Endothelial cell of umbilical vein (primary cell): ENCODE data around the gene KCNH1. TPM values are rescaled to one million over a fixed set of nuclear protein-coding genes. Genes with fewer than 3 reads are reported as not detected.

Experiments used
- BruUV-seq: library from RNA; stranded (reverse); fragments of 400-500 nt; replicated peaks from 2 replicates; lab custom pipeline; 2021; lab: Mats Ljungman, UMichigan
- CTCF ChIA-PET: fragments of 300-600, 350-600 bp; sonication (Branson Sonifier 250); formaldehyde crosslinking; loops from one replicate; lab custom pipeline; 2021; ENCODE audit warnings: antibody characterized with exemption, inconsistent platforms; lab: Charles Lee
- POLR2A ChIA-PET: fragments of 300-600, 350-600 bp; sonication (Branson Sonifier 250); formaldehyde crosslinking; loops from one replicate; lab custom pipeline; 2021; ENCODE audit warnings: antibody characterized with exemption, inconsistent platforms; lab: Charles Lee
- DNase-seq: peaks from one replicate; pipeline ENCODE4 v3.0.0-alpha.2; 2011; ENCODE audit warnings: low read depth, low spot score
- FAIRE-seq: peaks from 2 replicates; lab custom pipeline; 2011; peaks lifted over from hg19 to GRCh38; lab: Jason Lieb, UNC
- H2AFZ ChIP-seq: 2 replicates; pipeline ENCODE4 v1.6.0; 2012; ENCODE audit warnings: low read depth, low read length, control low read depth, inconsistent platforms
- H3K27ac ChIP-seq: 2 replicates; pipeline ENCODE4 v1.5.1; 2011; ENCODE audit warnings: low read depth, mild to moderate bottlenecking, control low read depth, low read length, moderate library complexity; ENCODE audit not compliant: insufficient read depth
- H3K27me3 ChIP-seq, 2 experiments: 2 replicates each; pipeline versions ENCODE4 v1.6.0 to v1.6.1; 2011; ENCODE audit warnings: low read length in 2 of 2, mixed read lengths in 1 of 2; ENCODE audit not compliant: control insufficient read depth in 2 of 2, insufficient read depth in 2 of 2
- H3K36me3 ChIP-seq, 2 experiments: 2 replicates in 1 of 2; 3 replicates in 1 of 2; pipeline ENCODE4 v1.5.1; 2011; ENCODE audit warnings: low read length in 2 of 2, mild to moderate bottlenecking in 1 of 2, moderate library complexity in 1 of 2; ENCODE audit not compliant: control insufficient read depth in 2 of 2, insufficient read depth in 2 of 2; ENCODE audit errors: extremely low read depth in 1 of 2
- H3K4me1 ChIP-seq: 3 replicates; pipeline ENCODE4 v1.5.1; 2011; ENCODE audit warnings: mild to moderate bottlenecking, low read length; ENCODE audit not compliant: control insufficient read depth, insufficient read depth; ENCODE audit errors: extremely low read depth
- H3K4me2 ChIP-seq: 2 replicates; pipeline ENCODE4 v1.6.1; 2011; ENCODE audit warnings: low read length, control low read depth, mixed read lengths; ENCODE audit not compliant: insufficient read depth
- H3K4me3 ChIP-seq, 3 experiments: fragments of 200-600 bp in 1 of 3; sonication (generic), shearing (Covaris generic) in 1 of 3; replicated peaks in 1 of 3; 2 replicates each; pipeline ENCODE4 v1.5.1; 2011 to 2016; ENCODE audit warnings: control low read depth in 3 of 3, low read length in 3 of 3, mild to moderate bottlenecking in 2 of 3, inconsistent platforms in 1 of 3, low read depth in 1 of 3, moderate library complexity in 1 of 3; ENCODE audit not compliant: insufficient read depth in 1 of 3
- H3K79me2 ChIP-seq: 2 replicates; pipeline ENCODE4 v1.6.0; 2012; ENCODE audit warnings: low read length, inconsistent platforms; ENCODE audit not compliant: control insufficient read depth, insufficient read depth
- H3K9ac ChIP-seq: replicated peaks from 2 replicates; pipeline ENCODE3; 2011; ENCODE audit warnings: low read length, control low read depth; ENCODE audit not compliant: insufficient read depth; ENCODE audit errors: extremely low read depth
- H3K9me1 ChIP-seq: replicated peaks from 3 replicates; pipeline ENCODE4 v1.6.0; 2011; ENCODE audit warnings: mild to moderate bottlenecking, low read length; ENCODE audit not compliant: control insufficient read depth, insufficient read depth; ENCODE audit errors: extremely low read depth
- H3K9me3 ChIP-seq: replicated peaks from 2 replicates; pipeline ENCODE4 v1.5.1; 2012; ENCODE audit warnings: low read length, inconsistent platforms; ENCODE audit not compliant: control insufficient read depth, insufficient read depth
- H4K20me1 ChIP-seq: replicated peaks from 2 replicates; pipeline ENCODE3; 2011; ENCODE audit warnings: mild to moderate bottlenecking, low read length; ENCODE audit not compliant: control insufficient read depth, insufficient read depth; ENCODE audit errors: extremely low read depth
- EZH2 ChIP-seq: IDR thresholded peaks from 2 replicates; pipeline ENCODE4 v1.6.1; 2012; ENCODE audit warnings: borderline replicate concordance, low read depth, mild to moderate bottlenecking, moderate library complexity, low read length, inconsistent platforms; ENCODE audit not compliant: severe bottlenecking
- FOS ChIP-seq: IDR thresholded peaks from 2 replicates; pipeline ENCODE4 v1.6.1; 2011; ENCODE audit warnings: mild to moderate bottlenecking, low read length, moderate library complexity, borderline replicate concordance; ENCODE audit not compliant: insufficient read depth
- GATA2 ChIP-seq: IDR thresholded peaks from 2 replicates; pipeline ENCODE4 v1.7.0; 2011; ENCODE audit warnings: low read depth, mild to moderate bottlenecking, moderate library complexity, mixed read lengths, low read length; ENCODE audit not compliant: insufficient read length, insufficient read depth
- JUN ChIP-seq: IDR thresholded peaks from 2 replicates; pipeline ENCODE4 v1.6.1; 2011; ENCODE audit warnings: borderline replicate concordance, low read depth; ENCODE audit not compliant: insufficient read length, insufficient read depth
- MYC ChIP-seq: IDR thresholded peaks from one replicate; pipeline ENCODE4 v1.6.1; 2011; ENCODE audit warnings: mild to moderate bottlenecking, low read depth, low read length
- POLR2A ChIP-seq: IDR thresholded peaks from 2 replicates; pipeline ENCODE4 v1.6.1; 2012; ENCODE audit warnings: low read depth, mild to moderate bottlenecking, control low read depth, low read length
- dilution Hi-C: fragments of 300-500 bp; cut with MboI; formaldehyde crosslinking; loops from one replicate; pipeline ENCODE4 v1.15.0; 2019; ENCODE audit warnings: low sequenced_read_pairs; ENCODE audit not compliant: extremely low pct_ligation_motif_present
- intact Hi-C: fragments of 100-400 bp; cut with micrococcal nuclease; formaldehyde crosslinking; loops from one replicate; pipeline ENCODE4 v1.10.0; 2022
- polyA plus RNA-seq, 4 experiments: library from polyadenylated mRNA; depleted of rRNA in 3 of 4; stranded (reverse) in 3 of 4; unstranded in 1 of 4; fragments of >200 nt; gene quantifications; 2 replicates each; pipeline versions ENCODE4 v1.2.1 to v1.2.3, GENCODE V29; 2011 to 2012; ENCODE audit warnings: missing spikeins in 1 of 4
- total RNA-seq: library from RNA; stranded (reverse); gene quantifications from 2 replicates; pipeline ENCODE4 v1.2.3, GENCODE V29; 2021
- TF ChIP-seq, protein P1 (sequence below), 2 donors: IDR thresholded peaks; 1 replicate in 1 of 2; 2 replicates in 1 of 2; pipeline ENCODE4 v1.5.1; 2011; ENCODE audit warnings: low read length in 2 of 2, mild to moderate bottlenecking in 2 of 2, moderate library complexity in 2 of 2, control low read depth in 1 of 2, inconsistent platforms in 1 of 2, low read depth in 1 of 2; ENCODE audit not compliant: insufficient read depth in 1 of 2; ENCODE audit errors: extremely low read depth in 1 of 2
- TF ChIP-seq, protein P2 (sequence below): IDR thresholded peaks from 2 replicates; pipeline ENCODE4 v1.6.1; 2011; ENCODE audit not compliant: insufficient read depth, insufficient read length

KCNH1 gene
- total and polyA plus RNA-seq, 2 donors (not counting 3 experiments of a cell fraction or from before 2014, with no cell fraction given), result not detected

DNA sequence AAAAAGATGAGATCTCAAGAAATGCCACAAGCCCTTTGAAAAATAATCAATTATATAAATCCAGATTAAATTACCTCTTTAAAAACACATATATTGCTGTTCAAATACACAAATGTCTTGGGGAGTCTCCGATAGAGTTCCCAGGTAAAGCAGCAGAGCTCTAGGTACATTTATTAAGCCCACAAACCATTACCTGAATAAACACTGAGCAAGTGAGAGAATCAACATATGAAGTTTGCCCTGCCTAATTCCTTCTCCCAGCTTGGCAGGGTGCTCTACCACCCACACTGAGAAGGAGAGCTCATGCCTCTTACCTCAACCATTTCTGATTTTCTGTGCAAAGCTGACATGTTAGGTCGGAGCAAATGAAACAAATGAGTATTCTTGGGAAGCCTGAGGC lies 402.4 kb downstream of the KCNH1 start:
- no peak for TF ChIP-seq JUN
- TF ChIP-seq, protein P1, sequence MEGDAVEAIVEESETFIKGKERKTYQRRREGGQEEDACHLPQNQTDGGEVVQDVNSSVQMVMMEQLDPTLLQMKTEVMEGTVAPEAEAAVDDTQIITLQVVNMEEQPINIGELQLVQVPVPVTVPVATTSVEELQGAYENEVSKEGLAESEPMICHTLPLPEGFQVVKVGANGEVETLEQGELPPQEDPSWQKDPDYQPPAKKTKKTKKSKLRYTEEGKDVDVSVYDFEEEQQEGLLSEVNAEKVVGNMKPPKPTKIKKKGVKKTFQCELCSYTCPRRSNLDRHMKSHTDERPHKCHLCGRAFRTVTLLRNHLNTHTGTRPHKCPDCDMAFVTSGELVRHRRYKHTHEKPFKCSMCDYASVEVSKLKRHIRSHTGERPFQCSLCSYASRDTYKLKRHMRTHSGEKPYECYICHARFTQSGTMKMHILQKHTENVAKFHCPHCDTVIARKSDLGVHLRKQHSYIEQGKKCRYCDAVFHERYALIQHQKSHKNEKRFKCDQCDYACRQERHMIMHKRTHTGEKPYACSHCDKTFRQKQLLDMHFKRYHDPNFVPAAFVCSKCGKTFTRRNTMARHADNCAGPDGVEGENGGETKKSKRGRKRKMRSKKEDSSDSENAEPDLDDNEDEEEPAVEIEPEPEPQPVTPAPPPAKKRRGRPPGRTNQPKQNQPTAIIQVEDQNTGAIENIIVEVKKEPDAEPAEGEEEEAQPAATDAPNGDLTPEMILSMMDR (IDR thresholded peaks at IDR 0.05; ENCODE audit: extremely low read depth in 1 of 2, insufficient read depth in 1 of 2, low read depth in 1 of 2, low read length in 2 of 2), result no peak
- no peak for TF ChIP-seq MYC
- no peak for TF ChIP-seq FOS
- TF ChIP-seq, protein P2, sequence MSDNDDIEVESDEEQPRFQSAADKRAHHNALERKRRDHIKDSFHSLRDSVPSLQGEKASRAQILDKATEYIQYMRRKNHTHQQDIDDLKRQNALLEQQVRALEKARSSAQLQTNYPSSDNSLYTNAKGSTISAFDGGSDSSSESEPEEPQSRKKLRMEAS, result no peak
- TF ChIP-seq POLR2A, result no peak
- TF ChIP-seq GATA2, result no peak
- TF ChIP-seq EZH2, result no peak
- H3K9ac ChIP-seq, result no peak overlapping the region
- no peak overlapping the region for H3K4me2 ChIP-seq
- FAIRE-seq (no peak), DNase-seq (no peak)
- ChIA-PET CTCF (no interaction called here), POLR2A (no interaction called here)
- no TSS peak for BruUV-seq
- no peaks in the 10 kb centered on the region for H4K20me1 ChIP-seq
- no peak overlapping the region for H3K4me3 ChIP-seq
- no peaks in the 10 kb centered on the region for H3K79me2 ChIP-seq
- H3K27me3 ChIP-seq, result no peaks in the 10 kb centered on the region
- no peaks in the 10 kb centered on the region for H3K9me3 ChIP-seq
- intact Hi-C loops, result no loop called here
- H3K27ac ChIP-seq, result no peak overlapping the region
- no peaks in the 10 kb centered on the region for H3K36me3 ChIP-seq
- no peaks in the 10 kb centered on the region for H3K4me1 ChIP-seq
- no peak overlapping the region for H2AFZ ChIP-seq
- dilution Hi-C loops, result no loop called here
- H3K9me1 ChIP-seq, result no peaks in the 10 kb centered on the region
